ENCODE measurements around the gene RGS17.
A peak's percentile ranks its signal among the peaks of the same experiment; 100 is the strongest.

RGS17 gene

DNA sequence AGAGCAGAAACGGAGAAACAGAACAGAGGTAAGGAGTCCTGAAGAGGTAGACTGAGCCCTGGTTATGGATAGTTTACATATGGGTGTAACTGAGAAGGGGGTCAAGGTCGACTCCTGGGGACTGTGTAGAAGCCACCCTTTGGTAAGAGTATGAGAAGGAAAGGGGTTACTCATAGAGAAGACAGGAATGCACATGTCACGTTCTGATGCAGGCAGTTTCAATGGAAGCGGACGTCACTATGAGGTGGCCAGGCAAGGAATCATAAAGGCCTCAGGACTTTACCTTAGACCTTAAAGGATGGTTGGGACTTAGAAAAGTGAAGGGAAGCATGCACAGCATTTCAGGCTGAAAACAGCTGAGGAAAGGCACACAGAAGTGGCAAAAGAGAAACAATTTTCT lies 25.1 kb downstream of the RGS17 start:
- TF ChIP-seq, protein P1, sequence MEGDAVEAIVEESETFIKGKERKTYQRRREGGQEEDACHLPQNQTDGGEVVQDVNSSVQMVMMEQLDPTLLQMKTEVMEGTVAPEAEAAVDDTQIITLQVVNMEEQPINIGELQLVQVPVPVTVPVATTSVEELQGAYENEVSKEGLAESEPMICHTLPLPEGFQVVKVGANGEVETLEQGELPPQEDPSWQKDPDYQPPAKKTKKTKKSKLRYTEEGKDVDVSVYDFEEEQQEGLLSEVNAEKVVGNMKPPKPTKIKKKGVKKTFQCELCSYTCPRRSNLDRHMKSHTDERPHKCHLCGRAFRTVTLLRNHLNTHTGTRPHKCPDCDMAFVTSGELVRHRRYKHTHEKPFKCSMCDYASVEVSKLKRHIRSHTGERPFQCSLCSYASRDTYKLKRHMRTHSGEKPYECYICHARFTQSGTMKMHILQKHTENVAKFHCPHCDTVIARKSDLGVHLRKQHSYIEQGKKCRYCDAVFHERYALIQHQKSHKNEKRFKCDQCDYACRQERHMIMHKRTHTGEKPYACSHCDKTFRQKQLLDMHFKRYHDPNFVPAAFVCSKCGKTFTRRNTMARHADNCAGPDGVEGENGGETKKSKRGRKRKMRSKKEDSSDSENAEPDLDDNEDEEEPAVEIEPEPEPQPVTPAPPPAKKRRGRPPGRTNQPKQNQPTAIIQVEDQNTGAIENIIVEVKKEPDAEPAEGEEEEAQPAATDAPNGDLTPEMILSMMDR (IDR thresholded peaks at IDR 0.05; ENCODE audit: insufficient read depth, low read depth, low read length, missing control alignments): no peak
- DNase-seq (ENCODE audit: low read depth): peak; percentile 68
- no peak overlapping the region for H3K4me3 ChIP-seq (ENCODE audit: low read length)

DNA sequence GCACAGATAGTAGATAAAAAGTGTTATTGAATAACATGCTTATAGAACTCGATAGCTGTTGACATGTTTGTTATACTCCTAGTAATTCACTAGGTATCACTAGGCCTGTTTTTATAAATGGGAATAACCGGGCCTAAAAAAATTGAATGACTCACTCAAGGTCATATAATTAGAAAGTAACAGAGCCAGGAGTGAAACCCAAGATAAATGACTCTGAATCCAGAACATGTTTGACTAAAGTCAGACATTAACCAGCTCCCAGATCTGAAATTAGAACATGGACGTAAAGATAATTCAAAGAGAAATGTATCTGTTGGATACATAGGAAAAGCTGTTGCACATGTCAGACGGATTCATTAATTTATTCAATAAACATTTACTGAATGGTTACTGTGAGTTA lies 26.9 kb downstream of the RGS17 start:
- no peak for DNase-seq (ENCODE audit: low read depth)
- TF ChIP-seq, protein P1 (IDR thresholded peaks at IDR 0.05; ENCODE audit: insufficient read depth, low read depth, low read length, missing control alignments): no peak

DNA sequence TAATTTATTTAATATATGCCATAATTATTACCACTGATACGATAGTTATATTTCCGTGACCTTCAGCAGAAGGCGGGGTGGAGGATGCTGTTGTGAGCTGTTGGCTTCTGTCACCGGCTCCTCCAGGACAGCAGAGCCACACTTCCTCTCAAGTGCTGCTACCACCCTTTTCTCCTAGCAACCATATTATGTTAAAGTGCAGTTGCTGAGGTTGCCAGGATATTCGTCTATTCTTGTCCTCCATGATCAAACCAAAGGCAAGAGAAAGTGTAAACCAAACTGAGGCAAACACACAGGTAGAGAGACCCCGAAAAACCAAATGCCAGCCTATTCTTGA lies 27.8 kb downstream of the RGS17 start:
- TF ChIP-seq, protein P1 (IDR thresholded peaks at IDR 0.05; ENCODE audit: insufficient read depth, low read depth, low read length, missing control alignments): no peak
- no peak overlapping the region for H3K4me3 ChIP-seq (ENCODE audit: low read length)
- no peak for DNase-seq (ENCODE audit: low read depth)

More for the DNA sequence above, 26.9 kb downstream of the RGS17 start:
- H3K4me3 ChIP-seq (ENCODE audit: low read length): no peak overlapping the region

DNA sequence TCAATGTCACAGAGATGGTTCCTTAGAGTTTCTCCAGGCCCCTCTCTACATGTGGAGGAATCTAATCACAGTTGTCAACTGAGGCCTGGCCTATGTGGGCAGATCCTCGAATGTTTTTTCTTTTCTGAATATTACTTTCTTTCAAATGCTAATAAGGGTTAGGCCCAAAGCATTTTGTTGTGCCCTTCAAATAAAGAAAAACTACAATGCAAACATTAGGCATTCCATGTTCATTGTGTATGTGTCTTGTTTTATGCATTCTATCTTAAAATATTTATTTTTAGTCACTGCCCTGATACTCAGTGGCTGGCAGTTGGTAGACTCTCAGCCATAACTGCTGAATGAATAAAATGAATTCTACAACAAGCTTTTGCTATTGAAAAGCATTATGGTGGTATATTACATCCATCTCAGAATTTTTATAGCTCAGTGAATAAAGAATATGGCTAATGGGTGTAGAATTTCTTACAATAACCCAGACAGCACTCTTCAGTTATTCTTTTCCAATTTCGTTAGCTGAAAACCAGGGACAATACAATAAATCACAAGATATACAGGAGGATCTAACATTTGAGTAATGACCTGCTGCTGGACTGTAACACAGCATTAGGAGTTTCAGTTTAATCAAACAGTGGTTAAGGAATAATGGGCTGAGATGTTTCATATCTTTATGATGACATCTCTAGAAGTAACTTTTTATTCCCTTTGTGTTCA lies 28.3 kb downstream of the RGS17 start:
- DNase-seq (ENCODE audit: low read depth): no peak
- no peak overlapping the region for H3K4me3 ChIP-seq (ENCODE audit: low read length)
- TF ChIP-seq, protein P1 (IDR thresholded peaks at IDR 0.05; ENCODE audit: insufficient read depth, low read depth, low read length, missing control alignments): no peak

DNA sequence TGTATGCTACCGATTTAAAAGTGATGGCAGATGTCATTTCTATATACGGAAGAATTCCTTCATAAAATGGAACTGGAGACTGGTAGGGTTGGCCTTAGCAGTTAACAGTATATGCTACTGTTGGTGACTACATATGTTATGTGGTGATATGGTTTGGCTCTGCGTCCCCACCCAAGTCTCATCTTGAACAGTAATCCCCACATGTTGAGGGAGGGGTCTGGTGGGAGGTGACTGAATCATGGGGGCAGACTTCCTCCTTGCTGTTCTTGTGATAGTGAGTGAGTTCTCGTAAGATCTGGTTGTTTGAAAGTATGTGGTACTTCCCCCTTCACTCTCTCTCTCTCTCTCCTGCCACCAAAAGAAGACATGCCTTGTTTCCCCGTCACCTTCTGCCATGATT lies 29.6 kb downstream of the RGS17 start:
- TF ChIP-seq, protein P1 (IDR thresholded peaks at IDR 0.05; ENCODE audit: insufficient read depth, low read depth, low read length, missing control alignments): no peak
- H3K4me3 ChIP-seq (ENCODE audit: low read length): no peak overlapping the region
- DNase-seq (ENCODE audit: low read depth): no peak

DNA sequence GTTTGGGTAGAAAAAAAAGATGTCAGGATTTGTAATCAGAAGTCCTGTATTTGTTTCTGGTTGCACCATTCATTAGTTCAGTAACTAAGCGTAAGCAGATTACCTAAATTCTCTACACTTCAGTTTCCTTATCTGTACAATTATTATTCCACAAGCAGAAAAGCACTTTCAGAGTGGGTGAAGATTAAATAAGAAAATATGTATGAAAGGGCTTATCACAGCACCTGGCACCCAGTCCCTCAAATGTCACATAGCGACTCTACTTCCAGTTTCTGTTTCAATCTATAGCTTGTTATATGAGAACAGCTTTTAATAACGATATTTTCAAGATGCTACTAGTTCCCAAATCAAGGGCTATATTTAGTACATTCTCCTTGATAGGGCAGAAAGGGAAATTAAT lies 31.4 kb downstream of the RGS17 start:
- DNase-seq (ENCODE audit: low read depth): no peak
- H3K4me3 ChIP-seq (ENCODE audit: low read length): no peak overlapping the region

More for the DNA sequence above, 31.4 kb downstream of the RGS17 start:
- TF ChIP-seq, protein P1 (IDR thresholded peaks at IDR 0.05; ENCODE audit: insufficient read depth, low read depth, low read length, missing control alignments): no peak

All from epithelial cell of esophagus (primary cell).